ENCODE measurements around the gene TNFRSF6B. TPM values are rescaled to one million over a fixed set of nuclear protein-coding genes. Genes with fewer than 3 reads are reported as not detected.

The TNFRSF6B gene
- total and polyA plus RNA-seq, 2 donors (not counting 3 experiments of a cell fraction or from before 2014, with no cell fraction given): 0.69 to 11.3 TPM

- H4K20me1 ChIP-seq (replicated peaks; ENCODE audit: control insufficient read depth, extremely low read depth, insufficient read depth, low read length): no peaks in the 10 kb centered on the region
- ChIA-PET CTCF (interaction anchor here (0.6 to 2.8 kb wide), 15 partner anchors 9 to 267 kb away, joined by 3 to 19 read pairs (median 6); partner anchors contain the start of genes LIME1, RTEL1, SLC2A4RG and TPD52L2), POLR2A (interaction anchor here (0.6 to 1.8 kb wide), 3 partner anchors 8 to 20 kb away, joined by 3 to 9 read pairs (median 8); no protein-coding TSS in a partner anchor)
- intact Hi-C loops (cut with micrococcal nuclease) (loop anchor here (1.0 to 5.0 kb wide), 5 partner anchors 34 to 250 kb away; partner anchors contain the start of genes GMEB2, RTEL1, TPD52L2 and UCKL1), dilution Hi-C loops (cut with MboI; ENCODE audit: extremely low pct_ligation_motif_present, low sequenced_read_pairs) (no loop called here)
- peaks cover 13 to 28% of the 10 kb centered on the region in 2 experiments for H3K36me3 ChIP-seq (ENCODE audit: control insufficient read depth in 2 of 2, extremely low read depth in 1 of 2, insufficient read depth in 2 of 2, low read length in 2 of 2)
- peak; percentile 14 for TF ChIP-seq MYC (IDR thresholded peaks at IDR 0.05; ENCODE audit: low read depth, low read length)
- TF ChIP-seq, protein P1, sequence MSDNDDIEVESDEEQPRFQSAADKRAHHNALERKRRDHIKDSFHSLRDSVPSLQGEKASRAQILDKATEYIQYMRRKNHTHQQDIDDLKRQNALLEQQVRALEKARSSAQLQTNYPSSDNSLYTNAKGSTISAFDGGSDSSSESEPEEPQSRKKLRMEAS (IDR thresholded peaks at IDR 0.05; ENCODE audit: insufficient read depth, insufficient read length): no peak
- no peak for TF ChIP-seq POLR2A (IDR thresholded peaks at IDR 0.05; ENCODE audit: low read depth, low read length)
- TF ChIP-seq, protein P2, sequence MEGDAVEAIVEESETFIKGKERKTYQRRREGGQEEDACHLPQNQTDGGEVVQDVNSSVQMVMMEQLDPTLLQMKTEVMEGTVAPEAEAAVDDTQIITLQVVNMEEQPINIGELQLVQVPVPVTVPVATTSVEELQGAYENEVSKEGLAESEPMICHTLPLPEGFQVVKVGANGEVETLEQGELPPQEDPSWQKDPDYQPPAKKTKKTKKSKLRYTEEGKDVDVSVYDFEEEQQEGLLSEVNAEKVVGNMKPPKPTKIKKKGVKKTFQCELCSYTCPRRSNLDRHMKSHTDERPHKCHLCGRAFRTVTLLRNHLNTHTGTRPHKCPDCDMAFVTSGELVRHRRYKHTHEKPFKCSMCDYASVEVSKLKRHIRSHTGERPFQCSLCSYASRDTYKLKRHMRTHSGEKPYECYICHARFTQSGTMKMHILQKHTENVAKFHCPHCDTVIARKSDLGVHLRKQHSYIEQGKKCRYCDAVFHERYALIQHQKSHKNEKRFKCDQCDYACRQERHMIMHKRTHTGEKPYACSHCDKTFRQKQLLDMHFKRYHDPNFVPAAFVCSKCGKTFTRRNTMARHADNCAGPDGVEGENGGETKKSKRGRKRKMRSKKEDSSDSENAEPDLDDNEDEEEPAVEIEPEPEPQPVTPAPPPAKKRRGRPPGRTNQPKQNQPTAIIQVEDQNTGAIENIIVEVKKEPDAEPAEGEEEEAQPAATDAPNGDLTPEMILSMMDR (IDR thresholded peaks at IDR 0.05; ENCODE audit: extremely low read depth in 1 of 2, insufficient read depth in 1 of 2, low read depth in 1 of 2, low read length in 2 of 2): peak; percentile 24 to 25
- peak overlapping the region; percentile 29 for H3K4me2 ChIP-seq (ENCODE audit: insufficient read depth, low read length)
- peak overlapping the region; percentile 29 for H3K27ac ChIP-seq (ENCODE audit: insufficient read depth, low read depth, low read length)
- H3K27me3 ChIP-seq (ENCODE audit: control insufficient read depth in 2 of 2, insufficient read depth in 2 of 2, low read length in 2 of 2): no peaks in the 10 kb centered on the region
- no TSS peak for BruUV-seq (replicated peaks)
- H2AFZ ChIP-seq (ENCODE audit: low read depth, low read length): no peak overlapping the region
- H3K4me1 ChIP-seq (ENCODE audit: control insufficient read depth, extremely low read depth, insufficient read depth, low read length): peaks cover 14% of the 10 kb centered on the region
- peak overlapping the region; percentile 62 to 77 (median 70) for H3K4me3 ChIP-seq (replicated peaks in 1 of 3; ENCODE audit: insufficient read depth in 1 of 3, low read depth in 1 of 3, low read length in 3 of 3)
- peak overlapping the region; percentile 73 for H3K9ac ChIP-seq (replicated peaks; ENCODE audit: extremely low read depth, insufficient read depth, low read length)
- FAIRE-seq (peak; percentile 72), DNase-seq (ENCODE audit: low read depth, low spot score) (peak; percentile 39)
- peaks cover 56% of the 10 kb centered on the region for H3K79me2 ChIP-seq (ENCODE audit: control insufficient read depth, insufficient read depth, low read length)
- H3K9me1 ChIP-seq (replicated peaks; ENCODE audit: control insufficient read depth, extremely low read depth, insufficient read depth, low read length): no peaks in the 10 kb centered on the region
- H3K9me3 ChIP-seq (replicated peaks; ENCODE audit: control insufficient read depth, insufficient read depth, low read length): no peaks in the 10 kb centered on the region
Measured at GRCh38 chr20:63706852-63707557, 10.6 kb downstream of the TNFRSF6B start.
